Measurements from ENCODE around the gene DGKH.

Gene DGKH

GRCh38 chr13:42170029-42170428 is 121.6 kb downstream of the DGKH start:
- no peak for DNase-seq (ENCODE audit: extremely low read depth, low read depth)
- TF ChIP-seq CTCF (IDR thresholded peaks at IDR 0.05; ENCODE audit: low read depth, low read length, missing control alignments), result no peak
- H3K4me3 ChIP-seq (replicated peaks; ENCODE audit: low read depth, low read length), result no peak overlapping the region

GRCh38 chr13:42173789-42174343 is 125.4 kb downstream of the DGKH start:
- TF ChIP-seq CTCF (IDR thresholded peaks at IDR 0.05; ENCODE audit: low read depth, low read length, missing control alignments), result no peak
- no peak for DNase-seq (ENCODE audit: extremely low read depth, low read depth)
- no peak overlapping the region for H3K4me3 ChIP-seq (replicated peaks; ENCODE audit: low read depth, low read length)

- no peak for TF ChIP-seq CTCF (IDR thresholded peaks at IDR 0.05; ENCODE audit: low read depth, low read length, missing control alignments)
- no peak for DNase-seq (ENCODE audit: extremely low read depth, low read depth)
- no peak overlapping the region for H3K4me3 ChIP-seq (replicated peaks; ENCODE audit: low read depth, low read length)
These were observed 126.1 kb downstream of the DGKH start for GRCh38 chr13:42174344-42175162.

- no peak overlapping the region for H3K4me3 ChIP-seq (replicated peaks; ENCODE audit: low read depth, low read length)
- no peak for DNase-seq (ENCODE audit: extremely low read depth, low read depth)
- TF ChIP-seq CTCF (IDR thresholded peaks at IDR 0.05; ENCODE audit: low read depth, low read length, missing control alignments), result no peak
These were observed 127.8 kb downstream of the DGKH start for GRCh38 chr13:42176294-42176693.

GRCh38 chr13:42177189-42177588 is 128.7 kb downstream of the DGKH start:
- DNase-seq (ENCODE audit: extremely low read depth, low read depth), result no peak
- TF ChIP-seq CTCF (IDR thresholded peaks at IDR 0.05; ENCODE audit: low read depth, low read length, missing control alignments), result no peak
- H3K4me3 ChIP-seq (replicated peaks; ENCODE audit: low read depth, low read length), result no peak overlapping the region

- no peak for TF ChIP-seq CTCF (IDR thresholded peaks at IDR 0.05; ENCODE audit: low read depth, low read length, missing control alignments)
- H3K4me3 ChIP-seq (replicated peaks; ENCODE audit: low read depth, low read length), result no peak overlapping the region
- DNase-seq (ENCODE audit: extremely low read depth, low read depth), result no peak
These were observed 133.0 kb downstream of the DGKH start for GRCh38 chr13:42181381-42181953.
